ENCODE measurements around the gene C22orf39. TPM values are rescaled to one million over a fixed set of nuclear protein-coding genes. Genes with fewer than 3 reads are reported as not detected.

Gene C22orf39
- total RNA-seq, 4 donors from 2014 or later = 52.7 to 75.3 (median 57.3) TPM

GRCh38 chr22:19466848-19467752 is 19.6 kb upstream of the C22orf39 start:
- DNase-seq (ENCODE audit: low spot score) (no peak), ATAC-seq (ENCODE audit: low FRiP score) (no peak)
- TF ChIP-seq CTCF (IDR thresholded peaks at IDR 0.05) = no peak

- no peak for DNase-seq (ENCODE audit: low spot score)
- TF ChIP-seq CTCF (IDR thresholded peaks at IDR 0.05) = no peak
- ATAC-seq (ENCODE audit: low FRiP score) = no peak
Observed at GRCh38 chr22:19466126-19466716, 18.7 kb upstream of the C22orf39 start.

GRCh38 chr22:19464975-19465374 is 17.5 kb upstream of the C22orf39 start:
- TF ChIP-seq CTCF (IDR thresholded peaks at IDR 0.05) = no peak
- ATAC-seq (ENCODE audit: low FRiP score) (no peak), DNase-seq (ENCODE audit: low spot score) (no peak)

GRCh38 chr22:19464546-19464945 is 17.0 kb upstream of the C22orf39 start:
- ATAC-seq (ENCODE audit: low FRiP score) (no peak), DNase-seq (ENCODE audit: low spot score) (no peak)
- TF ChIP-seq CTCF (IDR thresholded peaks at IDR 0.05) = no peak

GRCh38 chr22:19463491-19464469 is 16.3 kb upstream of the C22orf39 start:
- no peak for DNase-seq (ENCODE audit: low spot score)
- no peak for TF ChIP-seq CTCF (IDR thresholded peaks at IDR 0.05)
- no peak for ATAC-seq (ENCODE audit: low FRiP score)

GRCh38 chr22:19463008-19463407 is 15.5 kb upstream of the C22orf39 start:
- no peak for TF ChIP-seq CTCF (IDR thresholded peaks at IDR 0.05)
- ATAC-seq (ENCODE audit: low FRiP score) (no peak), DNase-seq (ENCODE audit: low spot score) (no peak)

Measured in omental fat pad (tissue), 4 donors.